H9 (cell line): ENCODE measurements around the gene ACAP2. TPM values are rescaled to one million over a fixed set of nuclear protein-coding genes. Genes with fewer than 3 reads are reported as not detected.

Experiments
- DNase-seq: peaks from one replicate; pipeline ENCODE4 v3.0.0-alpha.2; 2017
- H2AFZ ChIP-seq: one replicate; pipeline ENCODE4 v1.6.1; 2013; ENCODE audit warnings: mild to moderate bottlenecking, low read length, control low read depth, moderate library complexity
- H2AK5ac ChIP-seq: 2 replicates; pipeline ENCODE4 v1.6.1; 2013; ENCODE audit warnings: low read length, control low read depth, mixed read lengths; ENCODE audit not compliant: insufficient read length
- H2BK120ac ChIP-seq: one replicate; pipeline ENCODE4 v1.6.1; 2013; ENCODE audit warnings: low read depth, mild to moderate bottlenecking, low read length, control low read depth, inconsistent platforms; ENCODE audit not compliant: poor library complexity, severe bottlenecking
- H2BK12ac ChIP-seq: 2 replicates; pipeline ENCODE4 v1.6.1; 2013; ENCODE audit warnings: low read length, control low read depth, mixed read lengths, low read depth; ENCODE audit not compliant: insufficient read length
- H2BK15ac ChIP-seq: 2 replicates; pipeline ENCODE4 v1.6.1; 2013; ENCODE audit warnings: low read depth, low read length, control low read depth
- H2BK20ac ChIP-seq: one replicate; pipeline ENCODE4 v1.6.1; 2013; ENCODE audit warnings: low read depth, mild to moderate bottlenecking, low read length, control low read depth, inconsistent platforms; ENCODE audit not compliant: poor library complexity, severe bottlenecking
- H2BK5ac ChIP-seq: 2 replicates; pipeline ENCODE4 v1.6.1; 2013; ENCODE audit warnings: low read length, control low read depth, mixed read lengths; ENCODE audit not compliant: insufficient read length
- H3K14ac ChIP-seq: 2 replicates; pipeline ENCODE4 v1.6.1; 2013; ENCODE audit warnings: low read length, control low read depth; ENCODE audit not compliant: insufficient read depth
- H3K18ac ChIP-seq: 2 replicates; pipeline ENCODE4 v1.6.1; 2013; ENCODE audit warnings: low read depth, mild to moderate bottlenecking, mixed read lengths, low read length, control low read depth; ENCODE audit not compliant: insufficient read length
- H3K23ac ChIP-seq: 2 replicates; pipeline ENCODE4 v1.6.1; 2013; ENCODE audit warnings: low read length, control low read depth, mixed read lengths, low read depth; ENCODE audit not compliant: insufficient read length
- H3K23me2 ChIP-seq: 2 replicates; pipeline ENCODE4 v1.6.1; 2013; ENCODE audit warnings: low read depth, mild to moderate bottlenecking, mixed read lengths, low read length, control low read depth; ENCODE audit not compliant: insufficient read length, poor library complexity, severe bottlenecking
- H3K27ac ChIP-seq: 2 replicates; pipeline ENCODE4 v1.5.1; 2013; ENCODE audit warnings: low read length, control low read depth, mixed read lengths, low read depth; ENCODE audit not compliant: insufficient read length
- H3K27me3 ChIP-seq: 2 replicates; pipeline ENCODE4 v1.6.1; 2013; ENCODE audit warnings: low read length, control low read depth, inconsistent platforms; ENCODE audit not compliant: insufficient read depth
- H3K4ac ChIP-seq: 2 replicates; pipeline ENCODE4 v1.6.1; 2013; ENCODE audit warnings: low read depth, mild to moderate bottlenecking, control low read depth, inconsistent platforms, low read length, moderate library complexity
- H3K4me1 ChIP-seq: 2 replicates; pipeline ENCODE4 v1.6.1; 2013; ENCODE audit warnings: low read length, control low read depth, inconsistent platforms; ENCODE audit not compliant: insufficient read depth
- H3K4me2 ChIP-seq: 2 replicates; pipeline ENCODE4 v1.6.1; 2013; ENCODE audit warnings: low read length, control low read depth, mixed read lengths; ENCODE audit not compliant: insufficient read length, insufficient read depth
- H3K56ac ChIP-seq: 2 replicates; pipeline ENCODE4 v1.6.1; 2013; ENCODE audit warnings: low read depth, mild to moderate bottlenecking, mixed read lengths, low read length, control low read depth; ENCODE audit not compliant: insufficient read length
- H3K79me1 ChIP-seq: 2 replicates; pipeline ENCODE4 v1.6.1; 2013; ENCODE audit warnings: low read depth, mild to moderate bottlenecking, moderate library complexity, low read length, control low read depth, inconsistent platforms; ENCODE audit not compliant: insufficient read depth, poor library complexity, severe bottlenecking
- H3K79me2 ChIP-seq: 2 replicates; pipeline ENCODE4 v1.6.1; 2013; ENCODE audit warnings: low read length, control low read depth, inconsistent platforms; ENCODE audit not compliant: insufficient read depth
- H3K9ac ChIP-seq: 2 replicates; pipeline ENCODE4 v1.6.1; 2013; ENCODE audit warnings: low read length, control low read depth, mixed read lengths; ENCODE audit not compliant: insufficient read length; ENCODE audit errors: extremely low read depth
- H3K9me3 ChIP-seq: one replicate; pipeline ENCODE4 v1.6.1; 2013; ENCODE audit warnings: low read depth, low read length, inconsistent platforms; ENCODE audit not compliant: control insufficient read depth
- H3T11ph ChIP-seq: one replicate; pipeline ENCODE4 v1.6.1; 2013; ENCODE audit warnings: mild to moderate bottlenecking, low read length, control low read depth, inconsistent platforms
- H4K20me1 ChIP-seq: one replicate; pipeline ENCODE4 v1.6.1; 2013; ENCODE audit not compliant: control insufficient read depth, insufficient read length, insufficient read depth
- H4K5ac ChIP-seq: 2 replicates; pipeline ENCODE4 v1.6.1; 2013; ENCODE audit warnings: low read depth, mild to moderate bottlenecking, mixed read lengths, low read length, control low read depth; ENCODE audit not compliant: insufficient read length
- H4K8ac ChIP-seq: replicated peaks from 2 replicates; pipeline ENCODE4 v1.6.1; 2013; ENCODE audit warnings: low read length, control low read depth, mixed read lengths, low read depth; ENCODE audit not compliant: insufficient read length
- H4K91ac ChIP-seq: 2 replicates; pipeline ENCODE4 v1.6.1; 2013; ENCODE audit warnings: low read depth, mild to moderate bottlenecking, moderate library complexity, mixed read lengths, low read length, control low read depth; ENCODE audit not compliant: insufficient read length
- H3K27ac Mint-ChIP-seq, 3 experiments: 2 replicates in 2 of 3; 3 replicates in 1 of 3; pipeline ENCODE4 v1.8.0; 2020 to 2021; ENCODE audit warnings: mixed read lengths in 3 of 3, mild to moderate bottlenecking in 1 of 3, moderate library complexity in 1 of 3
- H3K27me3 Mint-ChIP-seq: 2 replicates; pipeline ENCODE4 v1.8.0; 2021; ENCODE audit warnings: low read depth, mild to moderate bottlenecking, moderate library complexity, mixed read lengths
- H3K36me3 Mint-ChIP-seq, 3 experiments: 2 replicates in 2 of 3; 3 replicates in 1 of 3; pipeline ENCODE4 v1.8.0; 2020 to 2021; ENCODE audit warnings: low read depth in 3 of 3, mixed read lengths in 3 of 3; ENCODE audit not compliant: insufficient read depth in 1 of 3
- H3K4me1 Mint-ChIP-seq, 2 experiments: 2 replicates each; pipeline ENCODE4 v1.8.0; 2020; ENCODE audit warnings: mixed read lengths in 2 of 2
- H3K4me3 Mint-ChIP-seq, 2 experiments: 2 replicates in 1 of 2; 3 replicates in 1 of 2; pipeline ENCODE4 v1.8.0; 2020 to 2021; ENCODE audit warnings: mild to moderate bottlenecking in 2 of 2, mixed read lengths in 2 of 2, moderate library complexity in 1 of 2
- H3K9me3 Mint-ChIP-seq, 2 experiments: 2 replicates in 1 of 2; 3 replicates in 1 of 2; pipeline ENCODE4 v1.8.0; 2020; ENCODE audit warnings: mild to moderate bottlenecking in 2 of 2, mixed read lengths in 2 of 2, moderate library complexity in 1 of 2
- CTCF ChIP-seq: fragments of 200-600 bp; sonication (generic); conservative IDR thresholded peaks from 3 replicates; pipeline ENCODE4 v1.8.0; 2021; ENCODE audit warnings: antibody characterized with exemption, mild to moderate bottlenecking
- WGBS: extraction: QIAGEN DNeasy Blood & Tissue Kit; methylation state at CpG from one replicate; pipeline ENCODE4 v1.1.7; 2013; ENCODE audit warnings: missing lambda C conversion rate, low lambda C conversion rate, mixed read lengths; ENCODE audit not compliant: insufficient read length; ENCODE audit errors: extremely low coverage; 5-methylcytosine and 5-hydroxymethylcytosine counted together
- total RNA-seq: library from RNA; stranded (reverse); gene quantifications from 2 replicates; pipeline ENCODE4 v1.2.1, GENCODE V29; 2021

The ACAP2 gene
- total RNA-seq, 1 experiment from 2014 or later: 30.8 TPM

- no peak overlapping the region for H2AFZ ChIP-seq
- WGBS: no CpG with 5 or more reads among the region's 30 CpGs
- H3K23me2 ChIP-seq: peaks cover 12% of the 10 kb centered on the region
- H4K8ac ChIP-seq: no peak overlapping the region
- H2BK5ac ChIP-seq: no peak overlapping the region
- no peak overlapping the region for H4K91ac ChIP-seq
- peaks cover 15% of the 10 kb centered on the region for H3K79me2 ChIP-seq
- Mint-ChIP-seq H3K27me3 (no peaks in the 10 kb centered on the region; the same call in 1 of the 2 replicates), H3K4me3 (peak overlapping the region; percentile 74 to 84), H3K36me3 (peaks cover 9 to 23% (median 18%) of the 10 kb centered on the region in 3 experiments), H3K9me3 (no peaks in the 10 kb centered on the region), H3K27ac (peak overlapping the region in 2 of 3 experiments; percentile 83 to 86; a peak in 5 of 7 replicates), H3K4me1 (peaks cover 16 to 18% of the 10 kb centered on the region in 2 experiments)
- H3K14ac ChIP-seq: peak overlapping the region; percentile 64; the same call in 1 of the 2 replicates
- no peaks in the 10 kb centered on the region for H4K20me1 ChIP-seq
- peak; percentile 90 for DNase-seq
- peak; percentile 94 for TF ChIP-seq CTCF
- peaks cover 3% of the 10 kb centered on the region; the same call in 1 of the 2 replicates for H3K4me1 ChIP-seq
- peak overlapping the region; percentile 37 for H3K4me2 ChIP-seq
- no peak overlapping the region for H2BK15ac ChIP-seq
- H3K9ac ChIP-seq: peak overlapping the region; percentile 45
- no peak overlapping the region for H3T11ph ChIP-seq
- no peak overlapping the region for H2BK120ac ChIP-seq
- peaks cover 4% of the 10 kb centered on the region for H3K79me1 ChIP-seq
- no peak overlapping the region for H3K23ac ChIP-seq
- no peaks in the 10 kb centered on the region for H3K9me3 ChIP-seq
- no peaks in the 10 kb centered on the region for H3K27me3 ChIP-seq
- H2BK12ac ChIP-seq: no peak overlapping the region
- no peak overlapping the region for H3K4ac ChIP-seq
- H2AK5ac ChIP-seq: no peak overlapping the region
- H3K27ac ChIP-seq: no peak overlapping the region
- no peak overlapping the region for H3K56ac ChIP-seq
- H2BK20ac ChIP-seq: no peak overlapping the region
- no peak overlapping the region for H4K5ac ChIP-seq
- peak overlapping the region; percentile 74 for H3K18ac ChIP-seq
These were observed 171.2 kb downstream of the ACAP2 start for GRCh38 chr3:195271410-195272243.
